ENCODE data around the gene GSK3A.

GSK3A gene

DNA sequence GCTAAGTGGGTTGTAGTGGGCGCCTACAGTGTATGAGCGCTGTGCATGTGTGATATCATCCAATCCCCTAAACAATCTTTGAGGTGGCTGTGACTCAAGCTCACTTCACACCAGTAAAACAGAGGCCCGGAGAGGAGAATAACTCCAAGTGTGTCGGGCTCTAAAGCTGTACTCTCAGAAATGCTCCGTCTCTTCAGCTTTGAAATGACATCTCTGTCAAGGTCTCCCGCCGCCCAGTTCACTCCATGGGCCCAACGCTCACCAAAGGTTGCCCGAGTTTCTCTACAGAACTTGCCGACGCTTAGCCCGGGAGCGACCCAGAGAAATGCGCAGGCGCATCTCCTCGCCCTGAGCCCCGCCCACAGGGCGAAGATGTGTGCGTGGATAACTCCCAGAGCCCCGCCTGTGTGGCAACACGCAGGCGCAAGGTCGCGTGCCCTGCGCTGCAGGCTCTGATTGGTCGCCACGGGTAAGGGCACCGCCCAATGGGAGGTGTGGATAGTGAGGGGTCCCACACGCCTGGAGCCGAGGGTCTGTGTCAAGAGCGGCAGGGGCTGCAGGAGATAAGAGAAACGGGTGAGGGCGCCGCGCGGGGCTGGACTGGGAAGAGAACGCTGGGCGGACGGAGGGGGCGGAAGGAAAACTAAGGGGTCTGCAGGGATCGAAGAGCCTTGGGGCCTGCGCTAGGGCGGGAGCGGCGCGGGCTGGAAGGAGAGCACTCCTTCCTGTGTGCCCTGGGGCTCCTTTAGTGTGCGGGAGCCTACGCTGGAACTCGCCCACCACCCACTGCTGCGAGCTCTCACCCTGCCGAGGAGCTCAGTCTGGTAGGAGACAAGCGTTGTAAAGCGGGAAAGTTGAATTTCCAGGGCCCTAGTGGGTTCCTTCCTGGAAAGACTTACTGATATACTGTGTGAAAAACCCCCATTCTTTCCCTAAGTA lies 22.3 kb downstream of the GSK3A start, which contains the start of gene ZNF526:
Gene ZNF526, plus strand, starts transcription at position 501 of the 939 bp plus-strand sequence. CDS start 4,092 bp downstream, outside the sequence.
- DNase-seq: peak; percentile 99

DNA sequence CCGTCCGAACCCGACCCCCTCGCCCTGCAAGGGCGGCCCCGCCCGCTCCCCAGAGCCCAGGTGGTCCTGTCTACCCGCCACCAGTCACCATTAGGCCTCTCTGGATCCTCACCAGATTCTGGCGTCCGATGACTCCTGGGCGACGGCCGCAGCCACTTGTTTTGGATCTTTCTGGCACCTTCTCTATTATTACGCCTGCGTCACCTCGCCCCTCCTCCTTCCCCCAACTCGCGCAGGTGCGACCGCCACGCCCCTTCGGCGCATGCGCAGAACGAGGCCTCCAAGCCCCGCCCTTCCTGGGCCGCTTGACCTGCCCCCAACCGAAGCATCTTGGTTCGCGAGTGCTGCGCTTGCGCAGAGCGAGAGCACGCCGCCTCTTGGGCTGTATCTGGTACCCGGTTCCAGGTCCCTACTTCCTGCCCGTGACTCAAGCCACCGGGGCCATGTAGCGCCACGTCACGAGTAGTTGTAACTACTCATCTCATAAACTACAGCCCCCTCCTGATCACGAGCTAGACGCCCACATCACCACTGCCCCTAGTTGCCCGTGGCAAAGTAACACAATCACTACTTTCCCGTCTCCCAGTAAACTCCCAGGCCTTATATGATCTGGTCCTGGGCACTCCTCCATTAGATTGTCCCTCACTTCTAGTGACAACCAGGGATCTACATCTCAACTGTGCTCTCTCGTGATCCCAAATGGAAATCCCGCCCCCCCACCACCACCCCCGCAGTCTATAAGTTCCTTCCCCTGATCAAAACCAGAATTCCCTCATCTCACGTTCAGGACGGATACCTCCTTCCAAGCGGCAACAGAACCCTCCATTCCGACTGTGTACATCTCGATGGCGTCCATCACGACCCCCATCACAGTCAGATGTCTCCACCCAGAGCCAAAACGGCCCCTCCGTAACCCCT lies 24.6 kb downstream of the GSK3A start, which contains the start of gene DEDD2:
Gene DEDD2, minus strand, starts transcription at position 158 of the 918 bp plus-strand sequence. CDS start 670 bp downstream, outside the sequence.
- peak; percentile 98 for DNase-seq

DNA sequence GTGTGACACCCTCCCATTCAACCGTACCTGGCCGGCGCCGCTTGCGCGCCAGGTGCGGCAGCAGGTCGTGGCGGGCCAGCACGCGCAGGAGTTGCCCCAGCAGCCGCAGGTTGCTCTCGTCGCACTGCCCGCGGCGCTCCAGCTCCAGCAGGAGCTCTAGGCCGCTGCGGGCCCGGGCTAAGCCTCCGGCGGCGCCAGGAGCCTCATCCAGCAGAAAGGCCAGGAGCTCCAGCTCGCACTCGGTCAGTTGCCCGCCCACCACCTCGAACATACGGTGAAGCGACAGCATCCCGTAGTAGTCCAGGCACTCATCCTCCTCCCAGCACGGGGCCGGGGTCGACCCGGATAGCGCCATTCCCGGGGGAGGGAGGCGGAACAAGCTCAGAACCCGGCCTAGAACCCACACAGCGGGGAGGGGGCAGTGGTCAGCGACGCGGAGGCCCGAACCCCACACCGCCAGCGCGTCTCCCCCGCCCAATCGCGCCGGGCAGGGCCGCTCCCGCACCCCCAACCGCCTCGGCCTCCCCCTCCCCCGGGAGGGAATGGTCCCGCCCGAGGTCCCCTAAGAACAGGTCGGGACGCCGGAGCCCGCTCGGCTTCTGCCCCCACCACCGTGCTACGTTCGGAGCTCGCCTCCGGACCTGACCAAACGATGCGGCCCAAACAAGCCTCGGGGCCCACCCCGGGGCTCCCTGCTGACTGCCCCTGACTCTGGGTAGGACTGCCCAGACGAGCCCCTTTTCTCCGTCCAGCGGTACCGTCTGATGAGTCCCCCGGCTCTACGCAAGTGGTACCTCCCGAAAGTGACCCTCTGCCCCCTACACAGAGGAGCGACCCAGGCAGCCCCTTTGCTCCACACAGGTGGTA lies 25.5 kb downstream of the GSK3A start:
- peak; percentile 78 for DNase-seq

DNA sequence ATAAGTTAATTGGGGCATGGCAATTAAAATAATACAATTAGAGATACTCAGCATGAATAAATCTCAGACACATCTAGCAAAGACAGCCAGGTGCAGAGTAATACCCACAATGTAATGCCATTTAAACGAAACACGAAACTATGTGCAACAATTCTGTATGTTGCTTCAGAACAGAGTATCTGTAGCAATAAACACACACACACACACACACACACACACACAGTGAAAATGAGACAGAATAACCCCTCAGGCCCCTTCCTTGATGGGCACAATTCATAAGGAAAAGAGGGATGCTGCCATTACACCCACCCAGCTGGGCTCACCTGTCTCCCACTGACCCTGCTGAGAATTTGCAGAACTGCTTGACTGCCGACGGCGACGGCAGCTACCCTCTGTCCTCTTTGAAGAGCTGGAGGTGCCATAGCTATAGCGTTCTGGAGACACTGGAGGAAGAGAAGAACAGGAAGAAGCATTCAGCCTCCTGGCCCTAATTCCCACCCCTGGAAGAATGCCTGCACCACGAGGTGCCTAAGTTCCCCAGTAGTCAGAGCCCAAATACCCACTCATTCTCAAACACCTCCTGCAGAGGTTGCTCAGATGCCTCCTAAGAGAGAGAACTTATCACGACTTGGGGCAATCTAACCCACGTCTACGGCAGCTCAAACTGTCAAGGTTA lies 27.5 kb downstream of the GSK3A start:
- no peak for DNase-seq

DNA sequence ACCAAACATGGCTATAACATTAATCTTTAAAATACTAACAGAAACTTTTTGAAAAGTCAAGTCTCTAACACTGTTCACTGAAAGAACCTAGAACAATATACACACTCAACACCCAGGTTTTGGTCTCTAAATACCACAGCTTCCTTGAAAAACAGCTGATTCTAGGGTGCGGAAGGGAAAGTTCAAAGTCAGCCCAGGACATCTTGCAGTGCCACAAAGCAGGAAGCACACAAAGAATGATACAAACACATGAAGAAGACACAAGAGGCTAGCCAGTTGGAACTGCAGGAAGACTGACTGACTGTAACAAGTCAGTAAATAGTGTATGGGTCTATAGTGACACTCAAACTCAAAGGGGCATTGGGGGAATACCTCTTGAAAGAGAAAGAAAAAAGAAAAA lies 29.5 kb downstream of the GSK3A start:
- DNase-seq: no peak

DNA sequence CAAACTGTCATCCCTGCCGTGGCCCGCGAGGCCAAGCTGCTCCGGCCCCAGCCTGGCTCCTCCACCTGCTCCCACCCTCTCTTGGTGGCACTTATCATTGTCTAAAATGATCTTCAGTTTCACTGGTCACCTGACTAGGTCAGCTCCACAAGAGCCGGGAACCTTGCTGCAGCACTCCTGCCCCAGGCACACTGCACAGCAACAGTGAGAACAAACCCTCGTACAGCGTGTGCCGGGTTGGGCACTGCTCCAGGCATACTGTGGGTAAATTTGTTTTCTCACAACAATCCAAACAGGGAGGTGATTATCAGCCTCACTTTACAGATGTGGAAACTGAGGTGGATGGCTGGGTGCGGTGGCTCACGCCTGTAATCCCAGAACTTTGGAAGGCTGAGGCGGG lies 33.8 kb downstream of the GSK3A start:
- no peak for DNase-seq

DNA sequence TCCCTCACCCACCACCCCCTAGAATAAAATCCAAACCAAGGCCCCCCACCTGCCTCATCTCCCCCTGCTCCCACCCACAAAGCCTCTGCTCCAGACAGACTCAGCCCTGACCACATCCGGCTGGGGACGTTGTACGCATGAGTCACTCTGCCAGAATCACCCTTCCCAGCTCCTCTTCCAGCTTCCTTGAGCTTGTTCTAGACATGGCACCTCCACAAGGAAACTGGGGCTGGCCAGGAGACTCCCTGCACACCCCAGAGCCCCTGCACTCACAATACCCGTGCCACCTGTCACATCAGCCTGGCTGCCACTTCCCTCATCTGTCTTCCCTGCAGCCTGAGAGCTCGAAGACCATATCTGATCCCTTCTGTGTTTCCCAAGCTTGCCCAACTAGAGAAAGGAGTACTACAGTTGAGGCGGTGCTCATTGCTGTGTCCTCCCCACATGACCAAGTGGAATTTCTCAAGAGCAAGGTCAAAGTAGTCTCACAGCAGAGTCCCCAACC lies 34.6 kb downstream of the GSK3A start:
- no peak for DNase-seq

DNA sequence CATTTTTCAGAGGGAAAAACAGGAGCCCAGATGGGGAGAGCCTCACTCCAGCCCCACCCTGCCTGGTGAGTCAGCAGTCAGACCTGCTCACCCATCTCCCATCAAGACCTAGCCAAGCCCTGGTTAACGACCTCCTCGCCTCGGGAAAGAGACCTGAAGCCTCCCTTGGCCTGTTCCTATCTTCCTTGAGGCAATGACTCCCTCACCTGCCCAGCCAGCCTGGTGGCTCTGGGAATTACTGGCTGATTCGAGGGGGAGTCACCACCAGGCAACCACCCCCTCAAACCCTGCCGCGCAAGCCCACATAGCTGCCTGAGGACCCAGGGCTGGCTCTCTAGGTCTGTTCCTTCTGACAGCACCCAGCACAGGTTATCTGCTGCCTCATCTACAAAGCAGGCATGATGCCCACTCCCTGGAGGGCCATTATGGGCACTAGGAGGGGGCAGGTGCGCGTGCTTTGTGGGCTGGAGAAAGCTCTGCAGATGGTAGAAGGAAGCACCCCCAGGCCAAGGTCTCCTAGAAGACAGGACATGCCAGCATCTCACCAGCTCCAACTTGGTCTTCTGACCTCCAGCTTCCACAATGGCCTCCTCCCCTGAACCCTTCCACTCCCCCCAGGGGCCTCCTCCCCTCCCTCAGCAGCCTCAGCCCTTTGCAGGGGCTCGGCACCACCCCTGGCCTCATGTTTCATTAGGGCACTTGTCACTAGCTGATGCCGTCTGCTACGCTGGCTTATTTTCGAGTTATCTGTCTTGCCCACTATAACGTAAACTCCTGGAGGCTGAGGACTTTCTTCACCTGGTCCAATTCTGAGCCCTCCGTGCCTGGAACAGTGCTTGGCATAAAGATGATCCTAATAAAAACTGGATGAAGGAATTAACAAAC lies 35.3 kb downstream of the GSK3A start:
- DNase-seq: no peak

DNA sequence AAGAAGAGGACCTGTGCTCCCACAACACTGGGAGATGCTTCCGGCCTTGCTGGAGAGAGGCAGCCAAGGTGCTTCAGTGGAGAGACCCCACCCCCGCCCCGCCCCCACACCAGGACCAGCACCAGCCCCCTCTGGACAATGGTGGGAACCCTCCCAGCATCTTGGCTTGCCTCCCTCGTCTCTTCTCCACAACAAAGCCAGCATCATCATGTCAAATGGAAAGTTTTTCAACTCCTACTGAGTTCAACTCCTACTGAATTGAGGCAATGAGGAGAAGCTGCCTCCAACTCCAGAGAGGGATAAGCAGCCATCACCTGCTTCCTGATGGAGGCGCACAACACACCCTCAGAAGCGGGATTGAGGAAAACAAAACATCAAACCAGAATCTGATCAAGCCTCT lies 37.7 kb downstream of the GSK3A start:
- no peak for DNase-seq

DNA sequence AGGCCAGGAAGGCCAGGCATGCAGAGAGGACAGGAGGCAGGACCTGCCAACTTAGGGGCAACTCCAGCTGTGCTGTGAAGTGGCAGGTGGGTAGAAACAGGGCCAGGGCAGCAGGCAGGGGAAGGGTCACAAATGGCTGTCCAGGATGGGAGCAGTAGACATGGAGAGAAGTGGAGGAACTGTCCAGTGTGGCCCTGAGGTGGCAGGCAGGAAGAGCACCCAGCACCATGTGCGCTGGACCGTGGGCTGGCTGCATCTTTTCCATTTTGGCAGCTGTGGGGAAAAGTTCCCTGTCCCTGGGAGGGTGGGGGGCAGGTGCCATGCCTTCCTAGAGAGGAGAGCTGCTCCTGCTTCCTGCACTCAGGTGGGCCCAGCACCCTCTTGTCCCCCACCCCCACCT lies 38.7 kb downstream of the GSK3A start:
- no peak for DNase-seq

DNA sequence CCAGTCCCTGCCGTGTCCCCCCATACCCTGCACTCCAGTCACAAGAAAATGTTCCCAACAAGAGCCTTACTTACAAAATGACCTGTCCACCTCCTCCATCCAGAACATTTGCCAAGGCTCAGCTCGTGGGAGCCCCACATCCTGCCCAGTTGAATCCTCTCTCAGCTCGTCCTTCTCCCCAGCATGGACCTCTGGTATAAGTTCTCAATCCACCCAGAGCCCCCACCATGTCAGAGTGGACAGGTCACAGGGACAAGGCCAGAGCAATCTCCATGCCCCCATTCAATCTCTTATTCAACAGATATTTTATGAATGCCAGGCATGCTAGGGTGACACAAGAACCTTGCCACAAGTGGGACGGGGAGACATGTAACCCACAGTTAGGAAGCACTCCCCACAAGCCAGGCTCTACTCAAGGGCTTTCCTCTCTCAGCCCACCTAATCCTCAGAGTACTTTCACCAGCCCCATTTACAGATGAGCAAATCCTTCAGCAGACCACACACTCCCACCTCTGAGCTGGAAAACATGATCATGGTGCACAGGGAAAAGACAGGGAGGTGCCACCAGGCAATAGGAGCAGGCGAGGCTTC lies 40.0 kb downstream of the GSK3A start:
- no peak for DNase-seq

DNA sequence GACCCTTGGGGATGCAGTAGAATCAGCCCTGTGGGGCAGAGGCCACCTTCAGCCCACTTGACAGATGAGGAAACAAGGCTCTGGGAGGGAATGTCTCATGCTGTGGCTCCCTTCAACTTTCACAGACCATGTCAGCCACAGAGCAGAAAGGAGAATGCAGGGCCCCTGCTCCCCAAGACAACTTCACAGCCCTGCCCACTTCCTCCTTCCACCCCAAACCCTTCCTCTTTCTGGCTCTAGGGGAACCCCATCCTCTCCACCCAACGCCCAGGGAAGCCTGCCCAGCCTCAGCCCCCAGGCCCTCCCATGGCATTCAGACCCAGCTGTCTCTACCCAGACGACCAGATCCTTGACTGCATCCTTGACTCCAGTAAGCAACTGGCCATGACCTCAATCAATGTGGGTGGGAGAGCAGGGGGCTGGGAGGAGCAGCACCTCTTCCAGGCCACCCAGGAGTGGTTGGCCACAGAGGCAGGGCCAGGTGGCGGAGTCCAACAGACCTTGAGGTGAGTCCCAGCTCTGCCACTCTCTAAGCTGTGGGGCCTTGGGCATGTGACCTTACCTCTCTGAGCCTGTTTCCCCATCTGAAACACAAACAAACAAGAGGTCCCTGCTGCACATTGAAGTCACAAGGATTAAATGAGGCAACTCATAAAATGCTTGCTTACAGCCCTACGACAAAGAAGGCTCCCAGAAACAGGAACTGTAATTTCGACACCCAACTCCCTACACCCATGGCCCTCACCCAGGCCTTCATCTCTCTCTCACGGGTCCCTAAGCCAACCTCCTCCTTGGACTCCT lies 40.7 kb downstream of the GSK3A start:
- DNase-seq: no peak

DNA sequence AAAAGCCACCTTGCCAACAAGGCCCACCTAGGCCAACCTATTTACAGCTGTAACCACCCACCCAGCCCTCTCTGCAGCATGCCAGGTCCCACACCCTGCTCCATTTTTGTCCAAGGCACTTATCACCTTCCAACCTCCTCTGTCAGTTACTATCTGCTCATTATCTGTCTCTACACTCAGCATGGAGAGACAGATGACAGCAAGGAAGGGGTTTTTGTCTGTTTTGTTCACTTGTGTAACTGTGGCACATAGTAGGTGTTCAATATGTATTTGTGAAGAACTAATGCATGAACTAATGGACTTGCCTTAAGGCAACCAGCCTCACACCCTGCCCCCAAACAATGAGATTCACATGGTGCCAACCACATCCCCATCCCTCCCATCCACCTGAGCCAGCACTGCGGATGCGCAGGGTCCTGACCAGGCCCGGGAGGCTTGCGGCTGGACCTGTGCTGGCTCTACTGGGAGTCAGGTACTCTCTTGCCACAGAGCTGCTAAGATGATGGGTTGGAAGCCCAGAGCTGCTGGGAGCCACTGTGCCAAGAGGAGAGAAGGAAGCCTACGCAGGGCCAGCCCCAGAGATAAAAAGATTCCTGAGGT lies 42.2 kb downstream of the GSK3A start:
- DNase-seq: no peak

DNA sequence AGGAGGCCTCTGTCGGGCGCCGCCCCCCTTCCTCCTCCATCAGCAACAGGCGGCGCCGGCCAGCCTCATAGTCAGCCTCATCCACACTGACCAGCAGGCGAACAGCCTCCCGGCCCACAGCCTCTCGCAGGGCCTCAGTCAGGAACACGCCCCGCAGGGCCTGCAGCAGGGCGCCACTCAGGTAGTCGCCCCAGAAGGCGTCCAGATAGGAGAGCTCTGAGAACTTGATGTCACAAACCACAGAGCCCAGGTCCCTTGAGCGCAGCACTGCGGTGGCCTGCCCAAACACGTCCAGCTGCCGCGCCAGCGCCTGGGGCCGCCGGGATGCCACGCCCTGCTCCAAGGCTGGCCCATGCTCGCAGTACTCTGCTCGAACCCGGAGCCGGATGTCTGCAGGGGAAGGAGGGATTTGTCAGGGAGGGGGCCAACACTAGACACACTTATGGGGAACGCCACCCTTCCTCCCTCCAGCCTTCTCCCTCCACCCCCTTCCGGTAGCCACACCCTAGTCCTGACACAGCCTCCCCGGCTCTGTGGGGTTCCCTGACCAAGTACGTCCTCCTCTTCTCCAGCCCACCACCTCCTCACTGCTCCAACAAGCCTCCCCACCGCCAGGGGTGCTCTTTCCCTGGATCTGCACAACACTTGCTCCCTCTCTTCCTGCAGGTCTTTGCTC lies 42.8 kb downstream of the GSK3A start:
- DNase-seq: no peak

DNA sequence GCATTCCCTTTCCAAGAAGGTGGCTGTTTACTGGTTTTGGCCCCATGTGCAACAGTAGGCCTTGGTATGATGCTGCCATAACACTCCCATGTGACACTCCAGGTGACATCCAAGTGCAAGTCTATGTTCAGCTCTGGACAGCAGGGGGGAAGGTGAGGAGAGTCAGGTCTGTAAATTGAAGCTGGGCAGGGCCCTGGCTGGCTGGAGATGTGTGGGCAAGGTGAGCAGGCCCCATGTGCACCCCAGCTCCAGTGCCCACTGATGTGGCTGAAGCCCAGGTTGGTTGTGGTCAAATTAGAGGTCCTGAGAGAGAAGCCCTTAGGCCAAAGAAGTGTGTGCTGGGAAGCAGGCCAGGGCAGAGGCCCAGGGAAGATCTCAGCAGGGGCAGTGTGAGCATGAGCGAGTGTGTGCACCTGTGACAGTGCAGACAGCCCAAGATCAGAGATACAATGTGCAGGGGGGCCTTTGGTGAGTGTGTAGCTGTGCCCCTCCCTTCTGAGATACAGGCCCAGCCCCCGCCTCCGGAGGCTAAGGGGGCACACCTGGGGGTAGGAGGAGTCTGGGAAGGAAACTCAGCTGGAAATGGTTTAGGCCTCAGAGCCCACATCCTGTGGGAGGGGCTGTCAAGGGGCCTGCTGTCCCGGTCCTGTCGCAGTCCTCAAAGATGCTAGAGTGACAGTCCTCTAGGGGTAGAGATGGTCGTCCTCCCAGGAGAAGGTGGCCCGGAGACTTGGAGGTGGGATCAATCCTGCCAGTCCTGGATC lies 43.5 kb downstream of the GSK3A start:
- no peak for DNase-seq

DNA sequence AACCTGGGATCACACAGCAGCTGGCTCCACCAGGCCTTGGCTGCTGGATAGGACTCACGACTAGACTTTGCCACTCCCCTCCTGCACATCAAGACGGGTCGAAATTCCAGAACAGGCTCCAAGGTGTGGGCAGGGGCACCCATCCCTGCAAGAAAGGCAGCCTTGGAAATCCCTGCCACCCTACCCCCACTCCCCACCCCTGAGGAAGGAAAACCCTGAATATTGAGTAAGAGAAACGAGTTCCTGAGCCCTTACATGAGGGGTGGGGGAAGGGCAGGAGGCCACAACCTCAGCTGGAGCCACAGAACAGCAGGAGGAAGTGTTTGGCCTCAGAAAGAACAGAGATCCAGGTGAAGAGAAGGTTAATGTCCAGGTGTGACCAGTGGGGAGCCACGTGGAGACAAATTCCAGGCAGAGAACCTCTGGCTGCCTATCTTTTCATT lies 45.0 kb downstream of the GSK3A start:
- no peak for DNase-seq
